ENCODE results near the gene ASTN2.

ASTN2 gene

DNA sequence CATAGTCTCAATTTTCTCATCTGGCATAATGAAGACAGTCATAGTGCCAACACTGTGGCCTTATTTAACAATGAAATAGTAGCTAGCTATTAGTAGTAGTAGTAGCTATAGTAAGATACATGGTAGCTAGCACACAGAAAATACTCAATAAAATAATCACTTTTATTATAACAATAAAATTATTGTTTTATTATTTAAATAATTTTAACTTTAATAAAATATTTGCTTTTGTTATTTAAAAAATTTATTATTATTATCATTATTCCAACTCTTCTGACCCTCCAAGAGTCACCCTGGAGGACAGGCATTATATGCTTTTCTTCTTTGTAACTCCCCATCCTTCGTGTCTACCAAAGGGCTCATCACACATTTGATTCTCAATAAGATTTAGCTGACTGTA lies 475.7 kb downstream of the ASTN2 start:
- TF ChIP-seq, protein P1, sequence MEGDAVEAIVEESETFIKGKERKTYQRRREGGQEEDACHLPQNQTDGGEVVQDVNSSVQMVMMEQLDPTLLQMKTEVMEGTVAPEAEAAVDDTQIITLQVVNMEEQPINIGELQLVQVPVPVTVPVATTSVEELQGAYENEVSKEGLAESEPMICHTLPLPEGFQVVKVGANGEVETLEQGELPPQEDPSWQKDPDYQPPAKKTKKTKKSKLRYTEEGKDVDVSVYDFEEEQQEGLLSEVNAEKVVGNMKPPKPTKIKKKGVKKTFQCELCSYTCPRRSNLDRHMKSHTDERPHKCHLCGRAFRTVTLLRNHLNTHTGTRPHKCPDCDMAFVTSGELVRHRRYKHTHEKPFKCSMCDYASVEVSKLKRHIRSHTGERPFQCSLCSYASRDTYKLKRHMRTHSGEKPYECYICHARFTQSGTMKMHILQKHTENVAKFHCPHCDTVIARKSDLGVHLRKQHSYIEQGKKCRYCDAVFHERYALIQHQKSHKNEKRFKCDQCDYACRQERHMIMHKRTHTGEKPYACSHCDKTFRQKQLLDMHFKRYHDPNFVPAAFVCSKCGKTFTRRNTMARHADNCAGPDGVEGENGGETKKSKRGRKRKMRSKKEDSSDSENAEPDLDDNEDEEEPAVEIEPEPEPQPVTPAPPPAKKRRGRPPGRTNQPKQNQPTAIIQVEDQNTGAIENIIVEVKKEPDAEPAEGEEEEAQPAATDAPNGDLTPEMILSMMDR (IDR thresholded peaks at IDR 0.05; ENCODE audit: insufficient read depth, missing control alignments): no peak
- DNase-seq (ENCODE audit: insufficient read length, low spot score) (no peak), FAIRE-seq (no peak)

DNA sequence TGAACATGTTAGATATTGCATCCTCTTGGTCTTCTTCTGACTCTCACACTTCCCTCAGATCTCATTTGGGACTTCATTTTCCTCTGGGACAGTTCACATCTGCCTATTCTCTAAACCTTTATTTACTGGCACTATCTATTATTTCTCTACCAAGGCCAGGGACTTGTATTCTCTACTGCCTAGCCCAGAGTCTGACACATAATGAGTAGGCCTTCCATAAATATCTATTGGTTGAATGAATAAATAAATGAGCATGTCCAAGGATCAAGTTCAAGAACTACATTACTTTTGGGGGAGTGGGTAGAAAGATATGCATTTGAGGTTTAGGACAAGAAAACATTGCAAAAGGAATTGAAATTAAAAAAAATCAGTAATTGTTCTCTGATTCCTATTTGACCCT lies 477.5 kb downstream of the ASTN2 start:
- no peak for FAIRE-seq
- TF ChIP-seq, protein P1 (IDR thresholded peaks at IDR 0.05; ENCODE audit: insufficient read depth, missing control alignments): no peak
- no peak for DNase-seq (ENCODE audit: insufficient read length, low spot score)

DNA sequence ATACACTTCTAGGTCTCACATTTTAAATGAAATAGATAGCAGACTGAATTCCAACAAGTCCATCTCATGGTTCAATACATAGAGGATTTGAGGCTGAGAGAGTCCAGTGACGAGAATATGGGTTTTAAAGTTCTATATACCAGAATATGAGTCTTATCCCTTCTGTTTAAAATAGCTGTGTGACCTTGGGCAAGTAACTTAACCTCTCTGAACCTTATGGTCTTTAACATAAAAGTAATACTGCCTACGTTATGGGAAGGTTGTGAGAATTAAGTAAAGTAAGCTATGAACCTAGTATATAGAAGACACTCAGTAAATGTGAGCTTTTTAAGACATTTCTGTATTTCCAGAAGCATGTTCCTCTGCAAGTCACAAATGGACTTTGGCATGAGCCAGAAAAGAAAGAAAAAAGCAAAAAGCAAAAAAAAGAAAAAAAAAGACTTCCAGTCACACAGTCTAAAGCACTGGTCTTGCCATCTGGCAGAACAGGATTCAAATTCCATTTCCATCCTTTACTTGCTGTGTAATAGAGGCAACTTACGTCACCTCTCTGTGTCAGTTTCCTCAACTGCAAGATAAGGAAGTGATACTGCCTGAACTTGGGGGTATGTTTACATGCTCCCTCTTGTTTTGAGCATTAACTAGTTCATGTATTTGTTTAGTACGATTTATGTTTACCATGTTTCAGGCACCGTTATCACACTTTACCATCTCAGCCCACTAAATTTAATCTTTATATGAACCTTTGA lies 479.5 kb downstream of the ASTN2 start:
- FAIRE-seq (no peak), DNase-seq (ENCODE audit: insufficient read length, low spot score) (no peak)
- TF ChIP-seq, protein P1 (IDR thresholded peaks at IDR 0.05; ENCODE audit: insufficient read depth, missing control alignments): no peak

- FAIRE-seq: no peak
- DNase-seq (ENCODE audit: insufficient read length, low spot score): no peak
These were observed 480.7 kb downstream of the ASTN2 start for GRCh38 chr9:116934131-116934530.

GRCh38 chr9:116933251-116933650 lies 481.6 kb downstream of the ASTN2 start:
- TF ChIP-seq, protein P1 (IDR thresholded peaks at IDR 0.05; ENCODE audit: insufficient read depth, missing control alignments): no peak
- DNase-seq (ENCODE audit: insufficient read length, low spot score) (no peak), FAIRE-seq (no peak)

More at GRCh38 chr9:116934131-116934530, 480.7 kb downstream of the ASTN2 start:
- TF ChIP-seq, protein P1 (IDR thresholded peaks at IDR 0.05; ENCODE audit: insufficient read depth, missing control alignments): no peak

DNA sequence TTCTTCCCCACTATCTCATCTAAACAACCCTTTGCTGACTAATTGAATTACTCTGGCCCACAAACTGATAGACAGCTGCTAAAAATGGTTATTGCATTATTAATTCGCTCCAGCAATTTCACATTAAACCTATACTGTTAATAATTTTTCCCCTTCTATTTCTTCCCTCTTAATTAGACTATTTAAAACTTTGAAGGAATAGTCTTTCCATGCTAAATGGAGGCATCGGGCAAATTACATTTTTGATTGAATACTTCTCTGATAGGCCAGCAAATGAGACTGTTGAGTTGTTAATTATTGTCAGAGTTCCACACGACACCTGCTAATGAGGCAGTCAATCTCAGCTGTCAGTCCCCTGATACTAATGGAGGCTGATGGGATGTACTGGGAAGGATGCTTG lies 485.2 kb downstream of the ASTN2 start:
- TF ChIP-seq, protein P1 (IDR thresholded peaks at IDR 0.05; ENCODE audit: insufficient read depth, missing control alignments): no peak
- DNase-seq (ENCODE audit: insufficient read length, low spot score) (no peak), FAIRE-seq (no peak)

- TF ChIP-seq, protein P1 (IDR thresholded peaks at IDR 0.05; ENCODE audit: insufficient read depth, missing control alignments): no peak
- FAIRE-seq: no peak
- DNase-seq (ENCODE audit: insufficient read length, low spot score): no peak
These were observed 486.0 kb downstream of the ASTN2 start for GRCh38 chr9:116928884-116929283.
